ENCODE results near the gene EFTUD2.

GRCh38 chr17:44831371-44831770, 67.9 kb downstream of the EFTUD2 start:
- TF ChIP-seq POLR2A (IDR thresholded peaks at IDR 0.05), result no peak
- TF ChIP-seq CTCF (IDR thresholded peaks at IDR 0.05), result no peak
